Body of pancreas (tissue), 4 donors: ENCODE measurements around the gene COL3A1. TPM values are rescaled to one million over a fixed set of nuclear protein-coding genes. Genes with fewer than 3 reads are reported as not detected.

Experiments
- ATAC-seq: fragments of 150-250 bp; one replicate; pipeline ENCODE4 v1.9.1; 2016
- DNase-seq, 4 donors: peaks; one replicate each; pipeline ENCODE4 v3.0.0-alpha.2; 2019
- H3K27ac ChIP-seq, 4 donors: fragments of 200-600 bp; sonication (generic); 1 replicate in 3 of 4; 2 replicates in 1 of 4; pipeline versions ENCODE4 v1.5.1 to v1.6.1; 2016 to 2019; ENCODE audit warnings: mild to moderate bottlenecking in 1 of 4, mixed read lengths in 1 of 4, moderate library complexity in 1 of 4
- H3K27me3 ChIP-seq, 2 donors: fragments of 200-600 bp; sonication (generic); one replicate each; pipeline ENCODE4 v1.6.0; 2016; ENCODE audit warnings: mild to moderate bottlenecking in 1 of 2
- H3K36me3 ChIP-seq, 2 donors: fragments of 200-600 bp; sonication (generic); replicated peaks in 1 of 2; 2 replicates each; pipeline ENCODE4 v1.5.1; 2016; ENCODE audit warnings: low read depth in 2 of 2; ENCODE audit not compliant: insufficient read depth in 1 of 2
- H3K4me1 ChIP-seq: fragments of 200-600 bp; sonication (generic); one replicate; pipeline ENCODE4 v1.6.0; 2016
- H3K4me3 ChIP-seq, 2 donors: fragments of 200-600 bp; sonication (generic); 1 replicate in 1 of 2; 2 replicates in 1 of 2; pipeline ENCODE4 v1.5.1; 2016 to 2019
- H3K9me3 ChIP-seq, 3 donors: fragments of 200-600 bp; sonication (generic); 1 replicate in 2 of 3; 2 replicates in 1 of 3; pipeline ENCODE4 v1.5.1; 2016
- CTCF ChIP-seq, 7 experiments: fragments of 450-650 bp in 4 of 7; fragments of 200-600 bp in 3 of 7; sonication (generic) in 3 of 7; IDR thresholded peaks; one replicate each; pipeline ENCODE4 v1.5.1; 2016 to 2019; ENCODE audit warnings: antibody characterized with exemption in 7 of 7
- POLR2A ChIP-seq, 3 donors: fragments of 450-650 bp; IDR thresholded peaks; one replicate each; pipeline ENCODE4 v1.6.1; 2016; ENCODE audit warnings: antibody characterized with exemption in 3 of 3, mild to moderate bottlenecking in 2 of 3
- WGBS, 2 donors: methylation state at CpG; one replicate each; pipeline ENCODE4 v1.1.5; 2017; 5-methylcytosine and 5-hydroxymethylcytosine counted together
- intact Hi-C: fragments of 100-400 bp; cut with DNase I; formaldehyde crosslinking; loops from one replicate; pipeline ENCODE4 v1.15.1; 2023
- total RNA-seq, 2 donors: library from RNA; depleted of rRNA; stranded (reverse); fragments of >200 nt; gene quantifications; one replicate each; pipeline ENCODE4 v1.1.0, GENCODE V29; 2016

The COL3A1 gene
- total RNA-seq, 2 donors from 2014 or later: 54.7 to 77.5 TPM

GRCh38 chr2:188940171-188940570, 34.0 kb upstream of the COL3A1 start:
- Histone ChIP-seq H3K27me3 (no peaks in the 10 kb centered on the region), H3K9me3 (no peaks in the 10 kb centered on the region), H3K27ac (no peak overlapping the region), H3K36me3 (no peaks in the 10 kb centered on the region), H3K4me1 (peaks cover 11% of the 10 kb centered on the region), H3K4me3 (no peak overlapping the region)
- 66 to 73% methylated on average over 4 of the region's 4 CpGs for WGBS, 2 donors
- TF ChIP-seq POLR2A (IDR thresholded peaks at IDR 0.05): no peak
- no peak for TF ChIP-seq CTCF (IDR thresholded peaks at IDR 0.05)
- ATAC-seq: no peak
- intact Hi-C loops: no loop called here
- no peak for DNase-seq

- ATAC-seq (no peak), DNase-seq (no peak)
- Histone ChIP-seq H3K27ac (no peak overlapping the region), H3K9me3 (no peaks in the 10 kb centered on the region), H3K27me3 (no peaks in the 10 kb centered on the region), H3K4me3 (no peak overlapping the region), H3K4me1 (no peaks in the 10 kb centered on the region), H3K36me3 (no peaks in the 10 kb centered on the region)
- WGBS, 2 donors: 80 to 91% methylated on average over 1 to 21 of the region's 21 CpGs
- intact Hi-C loops: no loop called here
- TF ChIP-seq CTCF (IDR thresholded peaks at IDR 0.05) (no peak), POLR2A (IDR thresholded peaks at IDR 0.05) (no peak)
These were observed 29.7 kb upstream of the COL3A1 start for GRCh38 chr2:188944442-188944841.

- no peak overlapping the region for H3K27ac ChIP-seq
- H3K4me3 ChIP-seq: no peak overlapping the region
- H3K27me3 ChIP-seq: no peaks in the 10 kb centered on the region
- DNase-seq (no peak), ATAC-seq (no peak)
- TF ChIP-seq CTCF (IDR thresholded peaks at IDR 0.05) (no peak), POLR2A (IDR thresholded peaks at IDR 0.05) (no peak)
- H3K9me3 ChIP-seq: no peaks in the 10 kb centered on the region
- intact Hi-C loops: no loop called here
- no peaks in the 10 kb centered on the region for H3K4me1 ChIP-seq
- H3K36me3 ChIP-seq: no peaks in the 10 kb centered on the region
- 90 to 93% methylated on average over 20 to 25 of the region's 25 CpGs for WGBS, 2 donors
These were observed 24.9 kb upstream of the COL3A1 start for GRCh38 chr2:188949046-188949818.

- Histone ChIP-seq H3K27ac (no peak overlapping the region), H3K36me3 (no peaks in the 10 kb centered on the region), H3K9me3 (no peaks in the 10 kb centered on the region), H3K27me3 (no peaks in the 10 kb centered on the region), H3K4me1 (no peaks in the 10 kb centered on the region), H3K4me3 (no peak overlapping the region)
- intact Hi-C loops: no loop called here
- no peak for TF ChIP-seq CTCF (IDR thresholded peaks at IDR 0.05)
- no peak for TF ChIP-seq POLR2A (IDR thresholded peaks at IDR 0.05)
- ATAC-seq (no peak), DNase-seq (no peak)
These were observed 21.3 kb upstream of the COL3A1 start for GRCh38 chr2:188952901-188953300.

- no peak overlapping the region for H3K4me3 ChIP-seq
- no peak for ATAC-seq
- no peak for DNase-seq
- intact Hi-C loops: no loop called here
- TF ChIP-seq CTCF (IDR thresholded peaks at IDR 0.05) (no peak), POLR2A (IDR thresholded peaks at IDR 0.05) (no peak)
- no peaks in the 10 kb centered on the region for H3K27me3 ChIP-seq
- no peaks in the 10 kb centered on the region for H3K4me1 ChIP-seq
- H3K9me3 ChIP-seq: no peaks in the 10 kb centered on the region
- H3K36me3 ChIP-seq: no peaks in the 10 kb centered on the region
- 76 to 86% methylated on average over 2 of the region's 2 CpGs for WGBS, 2 donors
- no peak overlapping the region for H3K27ac ChIP-seq
These were observed 17.9 kb upstream of the COL3A1 start for GRCh38 chr2:188956290-188956689.
